GM03348 (cell line): ENCODE measurements around the gene GTF2F1.
"Not testable (repeated sequence)": the region's sequence is repeated elsewhere in the genome, so short reads cannot be mapped to it uniquely, and the experiment has no call there.

Experiments used
- DNase-seq: peaks from one replicate; pipeline ENCODE4 v3.0.0; 2012; ENCODE audit warnings: low spot score

Gene GTF2F1

DNA sequence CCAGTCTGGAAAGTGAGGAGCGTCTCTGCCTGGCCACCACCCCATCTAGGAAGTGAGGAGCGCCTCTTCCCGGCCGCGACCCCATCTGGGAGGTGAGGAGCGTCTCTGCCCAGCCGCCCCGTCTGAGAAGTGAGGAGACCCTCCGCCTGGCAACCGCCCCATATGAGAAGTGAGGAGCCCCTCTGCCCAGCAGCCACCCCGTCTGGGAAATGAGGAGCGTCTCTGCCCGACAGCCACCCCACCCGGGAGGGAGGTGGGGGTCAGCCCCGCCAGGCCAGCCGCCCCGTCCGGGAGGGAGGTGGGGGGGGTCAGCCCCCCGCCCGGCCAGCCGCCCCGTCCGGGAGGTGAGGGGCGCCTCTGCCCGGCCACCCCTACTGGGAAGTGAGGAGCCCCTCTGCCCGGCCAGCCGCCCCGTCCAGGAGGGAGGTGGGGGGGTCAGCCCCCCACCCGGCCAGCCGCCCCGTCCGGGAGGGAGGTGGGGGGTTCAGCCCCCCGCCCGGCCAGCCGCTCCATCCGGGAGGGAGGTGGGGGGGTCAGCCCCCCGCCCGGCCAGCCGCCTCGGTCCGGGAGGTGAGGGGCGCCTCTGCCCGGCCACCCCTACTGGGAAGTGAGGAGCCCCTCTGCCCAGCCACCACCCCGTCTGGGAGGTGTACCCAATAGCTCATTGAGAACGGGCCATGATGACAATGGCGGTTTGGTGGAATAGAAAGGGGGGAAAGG lies 37.5 kb downstream of the GTF2F1 start:
- not testable (repeated sequence) for DNase-seq

GRCh38 chr19:6354098-6354674 lies 38.8 kb downstream of the GTF2F1 start:
- peak; percentile 61 for DNase-seq

DNA sequence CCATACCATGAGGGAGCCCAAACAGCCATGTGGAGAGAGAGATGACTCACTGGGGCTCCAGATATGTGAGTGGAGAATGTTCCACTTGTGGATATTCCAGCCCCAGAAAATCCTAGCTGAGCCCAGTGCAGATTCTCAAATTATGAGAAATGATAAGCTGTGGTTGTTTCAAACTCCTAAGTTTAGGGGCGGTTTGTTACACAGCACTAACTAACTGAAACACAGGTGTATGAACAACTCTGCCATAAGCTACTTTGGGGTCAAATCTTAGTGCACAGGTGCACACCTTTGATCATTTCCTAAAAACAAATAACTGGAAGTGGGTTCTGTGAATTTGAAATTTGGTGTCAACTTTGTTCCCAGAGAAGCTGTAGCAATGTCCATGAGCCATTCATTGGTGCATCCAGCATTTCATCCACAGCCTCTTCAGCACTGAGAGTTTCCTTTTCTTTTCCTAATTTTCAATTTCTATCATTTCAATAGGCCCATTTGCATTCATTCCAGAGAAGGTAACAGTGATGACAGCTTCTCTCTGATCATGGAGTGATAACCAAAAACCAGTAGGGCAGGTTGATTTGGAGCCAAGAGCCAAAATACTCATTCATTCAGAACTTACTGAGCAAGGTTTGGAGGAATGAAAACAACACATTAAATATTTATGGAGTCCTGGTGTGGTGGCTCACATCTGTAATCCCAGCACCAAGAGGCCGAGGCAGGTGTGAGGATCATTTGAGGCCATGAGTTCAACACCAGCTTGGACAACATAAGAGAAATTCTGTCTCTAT lies 40.4 kb downstream of the GTF2F1 start:
- no peak for DNase-seq

DNA sequence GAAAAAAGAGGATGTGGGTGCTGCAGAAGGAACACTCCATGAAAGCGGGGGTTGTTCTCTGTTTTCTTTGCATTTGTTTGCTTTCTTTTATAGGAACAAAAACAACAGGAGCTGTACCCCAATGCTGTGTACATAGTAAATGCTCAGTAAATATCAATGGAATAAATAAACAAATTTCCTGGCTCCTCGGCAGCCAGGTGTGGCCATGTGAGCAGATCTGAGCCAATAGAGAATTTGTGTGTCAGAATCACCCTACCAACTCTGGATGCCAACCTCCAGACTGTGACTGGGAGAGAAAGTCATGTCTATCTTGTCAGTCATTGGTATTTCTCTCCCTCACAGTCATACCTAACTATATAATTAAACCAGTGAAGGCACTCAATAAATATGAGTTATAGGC lies 42.3 kb downstream of the GTF2F1 start:
- DNase-seq, result no peak

- not testable (repeated sequence) for DNase-seq
Observed at GRCh38 chr19:6349271-6349670, 43.7 kb downstream of the GTF2F1 start.

DNA sequence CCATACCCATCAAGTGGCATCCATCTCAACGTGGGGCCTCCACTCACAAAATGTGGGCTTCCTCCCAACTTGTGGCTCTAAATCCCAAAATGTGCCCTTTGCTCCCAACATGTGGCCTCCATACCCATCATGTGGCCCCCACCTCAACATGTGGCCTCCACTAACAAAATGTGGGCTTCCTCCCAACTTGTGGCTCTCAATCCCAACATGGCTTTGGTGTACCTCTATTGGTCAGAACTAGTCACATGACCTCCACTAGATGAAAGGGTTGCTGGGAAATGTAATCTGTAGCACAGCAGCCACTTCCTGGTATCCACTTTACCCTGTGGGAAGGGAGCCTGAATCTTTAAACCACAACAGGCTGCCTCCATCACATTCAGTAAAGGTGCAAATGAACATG lies 49.5 kb downstream of the GTF2F1 start:
- DNase-seq, result no peak

GRCh38 chr19:6340493-6341201 lies 52.3 kb downstream of the GTF2F1 start:
- no peak for DNase-seq

GRCh38 chr19:6334490-6335285 lies 58.3 kb downstream of the GTF2F1 start:
- no peak for DNase-seq

GRCh38 chr19:6333439-6333838 lies 59.5 kb downstream of the GTF2F1 start, which contains the start of gene ACER1:
Gene ACER1 (minus strand): TSS chr19:6333612. CDS start chr19:6333551, 61 bp downstream.
- no peak for DNase-seq
